Stomach (tissue), 9 donors: ENCODE results near the gene CRYGS. TPM values are rescaled to one million over a fixed set of nuclear protein-coding genes. Genes with fewer than 3 reads are reported as not detected.

Experiments used
- DNase-seq, 2 donors: peaks; one replicate each; pipeline versions ENCODE4 v3.0.0 to v3.0.0-alpha.2; 2013 to 2019
- H3K27ac ChIP-seq, 5 donors: fragments of 200-600 bp in 4 of 5; sonication (generic) in 4 of 5; one replicate each; pipeline ENCODE4 v1.5.1; 2013 to 2019; ENCODE audit warnings: mild to moderate bottlenecking in 1 of 5, moderate library complexity in 1 of 5
- H3K27me3 ChIP-seq, 3 donors: fragments of 200-600 bp; sonication (generic); one replicate each; pipeline ENCODE4 v1.5.1; 2017 to 2019; ENCODE audit warnings: mixed run types in 1 of 3
- H3K36me3 ChIP-seq, 4 donors: fragments of 200-600 bp; sonication (generic); 1 replicate in 3 of 4; 2 replicates in 1 of 4; pipeline ENCODE4 v1.5.1; 2016 to 2019
- H3K4me1 ChIP-seq, 4 donors: fragments of 200-600 bp; sonication (generic); one replicate each; pipeline ENCODE4 v1.5.1; 2016 to 2019
- H3K4me3 ChIP-seq, 4 donors: fragments of 200-600 bp; sonication (generic) in 3 of 4; one replicate each; pipeline ENCODE4 v1.5.1; 2016 to 2019; ENCODE audit warnings: mild to moderate bottlenecking in 1 of 4
- H3K9me3 ChIP-seq, 4 donors: fragments of 200-600 bp; sonication (generic); one replicate each; pipeline ENCODE4 v1.5.1; 2016 to 2019
- EP300 ChIP-seq: sonication (generic); formaldehyde crosslinking; IDR thresholded peaks from one replicate; pipeline ENCODE4 v1.6.1; 2017; ENCODE audit warnings: antibody characterized with exemption
- POLR2A ChIP-seq, 4 donors: fragments of 450-650 bp; IDR thresholded peaks; one replicate each; pipeline ENCODE4 v1.6.1; 2016; ENCODE audit warnings: antibody characterized with exemption in 4 of 4, control low read depth in 2 of 4, mild to moderate bottlenecking in 1 of 4, moderate library complexity in 1 of 4
- POLR2AphosphoS5 ChIP-seq, 3 donors: sonication (generic); formaldehyde crosslinking; IDR thresholded peaks; one replicate each; pipeline ENCODE4 v1.6.1; 2016; ENCODE audit warnings: antibody characterized with exemption in 3 of 3
- WGBS, 5 donors: extraction: QIAGEN DNeasy Blood & Tissue Kit in 3 of 5; methylation state at CpG; one replicate each; pipeline versions ENCODE4 v1.1.5 to v1.1.7; 2013 to 2018; 5-methylcytosine and 5-hydroxymethylcytosine counted together
- intact Hi-C: fragments of 100-400 bp; cut with DNase I; formaldehyde crosslinking; loops from one replicate; pipeline ENCODE4 v1.15.1; 2023; ENCODE audit warnings: low total_unique reads
- polyA plus RNA-seq, 3 donors: library from polyadenylated mRNA; stranded (reverse); fragments of 200-250 nt; gene quantifications; one replicate each; pipeline ENCODE4 v1.2.3, GENCODE V29; 2013
- total RNA-seq, 5 donors: library from RNA; depleted of rRNA; stranded (reverse); fragments of >200 nt; gene quantifications; one replicate each; pipeline versions ENCODE4 v1.1.0 to v1.2.3, GENCODE V29; 2014 to 2016
- TF ChIP-seq, protein P1 (sequence below), 7 experiments: fragments of 450-650 bp in 4 of 7; fragments of 200-600 bp in 3 of 7; sonication (generic) in 3 of 7; IDR thresholded peaks; one replicate each; pipeline ENCODE4 v1.5.1; 2016 to 2019; ENCODE audit warnings: antibody characterized with exemption in 7 of 7, control low read depth in 2 of 7, mild to moderate bottlenecking in 1 of 7
- donor health status: healthy with polysubstance abuse.
- donor health status: Bipolar disorder and iron deficiency.
- donor health status: healthy.

CRYGS gene
- total and polyA plus RNA-seq, 8 donors: 1.8 to 6.6 (median 4.7) TPM; not detected in 2

DNA sequence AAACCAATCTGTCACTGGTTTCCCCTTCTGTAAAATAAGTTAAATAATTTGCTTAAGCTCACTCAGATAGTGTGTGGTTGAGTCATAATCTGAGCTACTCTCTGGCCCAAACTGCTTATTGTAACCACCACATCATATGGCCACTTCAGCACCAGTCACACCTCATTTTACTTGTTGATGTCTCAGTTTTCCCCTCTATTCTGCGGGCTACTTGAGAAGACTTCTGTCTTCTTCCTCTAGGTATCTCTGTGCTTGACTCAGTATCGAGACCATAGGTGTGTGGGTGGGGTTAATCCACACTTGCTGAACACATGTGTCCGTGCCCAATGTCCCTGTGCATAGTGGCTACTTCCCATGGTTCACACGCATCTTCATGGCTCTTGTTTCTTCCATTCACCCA is 32.9 kb downstream of the CRYGS start:
- WGBS, 5 donors: 74 to 91% (median 89%) methylated on average over 4 of the region's 4 CpGs
- intact Hi-C loops: no loop called here

DNA sequence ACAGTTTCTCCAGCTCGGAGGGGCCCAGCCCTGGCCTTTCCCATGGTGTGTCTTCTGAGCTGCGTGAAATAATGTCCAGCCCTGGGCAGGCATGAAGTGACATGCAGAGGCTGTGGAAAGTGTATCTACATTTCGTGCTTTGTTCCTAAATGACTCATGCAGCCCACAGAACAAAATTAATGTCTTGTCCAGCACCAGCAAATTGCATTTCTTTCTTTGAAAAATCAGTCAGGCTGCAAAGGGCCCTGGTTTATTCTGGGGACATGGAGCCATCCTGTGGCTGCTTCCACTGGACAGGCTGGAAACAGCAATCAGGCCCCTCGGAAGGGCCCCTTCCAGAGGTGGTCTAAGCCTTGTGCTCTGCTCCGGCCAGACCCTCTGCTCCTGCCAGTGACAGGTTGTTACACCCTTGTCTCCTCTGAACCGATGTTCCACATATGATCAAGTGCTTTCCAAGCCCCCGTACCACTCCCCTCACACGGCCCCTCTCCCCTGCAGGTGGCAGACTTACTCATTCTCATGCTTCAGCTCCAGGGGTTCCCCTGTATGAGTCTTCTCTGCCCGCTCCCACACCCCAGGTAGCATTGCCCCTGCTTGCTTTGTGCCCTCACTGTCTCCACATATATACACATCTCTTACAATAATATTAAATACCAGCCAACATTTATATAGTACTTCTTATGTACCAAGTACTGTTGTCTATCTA is 33.7 kb downstream of the CRYGS start:
- no peak for TF ChIP-seq EP300
- TF ChIP-seq, protein P1, sequence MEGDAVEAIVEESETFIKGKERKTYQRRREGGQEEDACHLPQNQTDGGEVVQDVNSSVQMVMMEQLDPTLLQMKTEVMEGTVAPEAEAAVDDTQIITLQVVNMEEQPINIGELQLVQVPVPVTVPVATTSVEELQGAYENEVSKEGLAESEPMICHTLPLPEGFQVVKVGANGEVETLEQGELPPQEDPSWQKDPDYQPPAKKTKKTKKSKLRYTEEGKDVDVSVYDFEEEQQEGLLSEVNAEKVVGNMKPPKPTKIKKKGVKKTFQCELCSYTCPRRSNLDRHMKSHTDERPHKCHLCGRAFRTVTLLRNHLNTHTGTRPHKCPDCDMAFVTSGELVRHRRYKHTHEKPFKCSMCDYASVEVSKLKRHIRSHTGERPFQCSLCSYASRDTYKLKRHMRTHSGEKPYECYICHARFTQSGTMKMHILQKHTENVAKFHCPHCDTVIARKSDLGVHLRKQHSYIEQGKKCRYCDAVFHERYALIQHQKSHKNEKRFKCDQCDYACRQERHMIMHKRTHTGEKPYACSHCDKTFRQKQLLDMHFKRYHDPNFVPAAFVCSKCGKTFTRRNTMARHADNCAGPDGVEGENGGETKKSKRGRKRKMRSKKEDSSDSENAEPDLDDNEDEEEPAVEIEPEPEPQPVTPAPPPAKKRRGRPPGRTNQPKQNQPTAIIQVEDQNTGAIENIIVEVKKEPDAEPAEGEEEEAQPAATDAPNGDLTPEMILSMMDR (IDR thresholded peaks at IDR 0.05): no peak
- Histone ChIP-seq H3K4me3 (no peak overlapping the region), H3K27me3 (peaks cover 0 to 13% (median 0%) of the 10 kb centered on the region in 3 donors), H3K36me3 (no peaks in the 10 kb centered on the region), H3K9me3 (no peaks in the 10 kb centered on the region), H3K4me1 (no peaks in the 10 kb centered on the region), H3K27ac (no peak overlapping the region)
- 64 to 75% (median 69%) methylated on average over 9 of the region's 9 CpGs for WGBS, 5 donors
- DNase-seq: no peak
- intact Hi-C loops: no loop called here

More for the DNA sequence above, 32.9 kb downstream of the CRYGS start:
- no peaks in the 10 kb centered on the region for H3K9me3 ChIP-seq
- TF ChIP-seq POLR2A (IDR thresholded peaks at IDR 0.05) (no peak), EP300 (no peak), POLR2AphosphoS5 (IDR thresholded peaks at IDR 0.05) (no peak)
- TF ChIP-seq, protein P1 (IDR thresholded peaks at IDR 0.05): no peak
- H3K4me3 ChIP-seq: no peak overlapping the region
- no peak overlapping the region for H3K27ac ChIP-seq
- no peak for DNase-seq
- H3K27me3 ChIP-seq: peaks cover 0 to 13% (median 0%) of the 10 kb centered on the region in 3 donors
- H3K36me3 ChIP-seq: no peaks in the 10 kb centered on the region
- H3K4me1 ChIP-seq: no peaks in the 10 kb centered on the region

DNA sequence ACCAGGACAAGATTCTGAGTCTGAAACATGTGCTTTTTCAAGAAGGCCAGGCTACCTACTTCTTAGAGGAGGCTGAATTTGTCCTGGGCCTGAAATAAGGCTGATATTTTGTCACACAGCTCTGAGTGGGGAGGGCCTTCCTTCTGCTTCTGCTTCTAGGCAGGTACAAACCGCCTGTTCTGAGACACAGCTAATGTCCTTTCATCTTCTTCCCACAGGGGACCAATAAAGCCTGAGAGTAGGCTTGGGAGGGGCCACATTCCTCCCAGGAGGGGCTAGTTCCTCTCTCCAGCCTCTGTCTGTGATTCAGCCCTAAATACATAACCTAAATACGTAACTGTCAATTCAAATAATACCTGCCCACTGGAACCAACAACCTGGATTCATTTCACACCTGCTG is 34.8 kb downstream of the CRYGS start:
- H3K36me3 ChIP-seq: no peaks in the 10 kb centered on the region
- H3K4me1 ChIP-seq: no peaks in the 10 kb centered on the region
- no peaks in the 10 kb centered on the region for H3K9me3 ChIP-seq
- intact Hi-C loops: no loop called here
- WGBS, 5 donors: 79 to 92% (median 86%) methylated on average over 2 of the region's 2 CpGs
- no peak overlapping the region for H3K4me3 ChIP-seq
- TF ChIP-seq POLR2AphosphoS5 (IDR thresholded peaks at IDR 0.05) (no peak), EP300 (no peak), POLR2A (IDR thresholded peaks at IDR 0.05) (no peak)
- TF ChIP-seq, protein P1 (IDR thresholded peaks at IDR 0.05): no peak
- peaks cover 0 to 13% (median 0%) of the 10 kb centered on the region in 3 donors for H3K27me3 ChIP-seq
- no peak overlapping the region for H3K27ac ChIP-seq
- no peak for DNase-seq

DNA sequence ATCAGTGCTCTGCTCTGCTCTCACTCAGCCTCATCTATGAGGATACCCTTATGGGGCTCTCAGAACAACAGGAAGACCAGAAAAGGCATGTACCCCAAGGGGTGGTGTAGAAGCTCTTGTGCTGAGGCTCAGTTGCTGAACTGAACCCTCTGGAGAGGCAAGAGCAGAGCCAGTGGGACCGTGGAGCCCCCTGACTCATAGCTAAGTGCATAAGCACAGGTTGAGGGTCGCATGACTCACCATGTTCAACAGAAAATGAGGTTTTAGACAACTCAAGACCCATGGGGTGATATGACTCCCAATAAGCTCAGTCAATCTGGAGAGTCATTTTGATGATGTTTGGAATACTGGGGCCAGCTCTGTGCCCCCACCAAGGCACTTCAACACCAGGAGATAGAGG is 37.3 kb downstream of the CRYGS start:
- H3K36me3 ChIP-seq: no peaks in the 10 kb centered on the region
- peaks cover 0 to 10% (median 0%) of the 10 kb centered on the region in 3 donors for H3K27me3 ChIP-seq
- H3K27ac ChIP-seq: no peak overlapping the region
- no peaks in the 10 kb centered on the region for H3K9me3 ChIP-seq
- DNase-seq: no peak
- peaks cover 0 to 4% (median 0%) of the 10 kb centered on the region in 4 donors for H3K4me1 ChIP-seq
- no peak for TF ChIP-seq POLR2AphosphoS5 (IDR thresholded peaks at IDR 0.05)
- TF ChIP-seq EP300: no peak
- TF ChIP-seq, protein P1 (IDR thresholded peaks at IDR 0.05): no peak
- TF ChIP-seq POLR2A (IDR thresholded peaks at IDR 0.05): no peak
- no peak overlapping the region for H3K4me3 ChIP-seq
- 52 to 75% (median 65%) methylated on average over 2 of the region's 2 CpGs for WGBS, 5 donors
- intact Hi-C loops: no loop called here
